Activated effector memory CD4-positive, alpha-beta T cell treated with anti-CD3 and anti-CD28 coated beads, Interleukin-2, amount 50 U/mL, for 16 hours (primary cell): ENCODE data around the gene ICE2.
A peak's percentile ranks its signal among the peaks of the same experiment; 100 is the strongest.
"Not testable (repeated sequence)": the region's sequence is repeated elsewhere in the genome, so short reads cannot be mapped to it uniquely, and the experiment has no call there.

ENCODE experiments used
- DNase-seq: peaks from one replicate; pipeline ENCODE4 v3.0.0-alpha.2; 2020

Gene ICE2

GRCh38 chr15:60405399-60405798 is 73.5 kb downstream of the ICE2 start:
- DNase-seq = no peak

DNA sequence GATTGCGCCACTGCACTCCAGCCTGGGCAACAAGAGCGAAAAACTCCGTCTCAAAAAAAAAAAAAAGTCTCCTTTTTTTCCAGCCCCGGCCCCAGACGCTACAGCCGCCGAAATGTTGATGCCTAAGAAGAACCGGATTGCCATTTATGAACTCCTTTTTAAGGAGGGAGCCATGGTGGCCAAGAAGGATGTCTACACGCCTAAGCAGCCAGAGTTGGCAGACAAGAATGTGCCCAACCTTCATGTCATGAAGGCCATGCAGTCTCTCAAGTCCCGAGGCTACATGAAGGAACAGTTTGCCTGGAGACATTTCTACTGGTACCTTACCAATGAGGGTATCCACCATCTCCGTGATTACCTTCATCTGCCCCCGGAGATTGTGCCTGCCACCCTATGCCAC is 74.6 kb downstream of the ICE2 start:
- not testable (repeated sequence) for DNase-seq

DNA sequence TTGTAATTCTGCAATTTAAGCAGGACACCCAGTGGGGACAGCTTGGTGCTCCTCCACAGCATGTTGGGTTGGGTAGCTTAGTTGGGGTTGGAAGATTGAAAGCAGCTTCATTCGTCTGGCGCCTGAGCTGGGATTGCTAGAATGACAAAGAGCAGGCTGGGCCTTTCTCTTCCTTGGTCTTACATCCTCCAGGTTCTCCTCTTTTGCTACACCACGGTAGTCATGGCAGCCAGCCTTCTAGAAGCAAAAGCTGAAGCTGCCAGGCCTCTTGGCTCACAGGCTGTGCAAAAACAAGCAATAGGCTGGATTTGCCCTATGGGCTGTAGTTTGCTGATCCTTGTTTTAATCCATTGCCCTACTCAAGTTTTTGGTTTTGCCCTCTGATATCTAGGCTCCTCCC is 78.0 kb downstream of the ICE2 start:
- DNase-seq = no peak

DNA sequence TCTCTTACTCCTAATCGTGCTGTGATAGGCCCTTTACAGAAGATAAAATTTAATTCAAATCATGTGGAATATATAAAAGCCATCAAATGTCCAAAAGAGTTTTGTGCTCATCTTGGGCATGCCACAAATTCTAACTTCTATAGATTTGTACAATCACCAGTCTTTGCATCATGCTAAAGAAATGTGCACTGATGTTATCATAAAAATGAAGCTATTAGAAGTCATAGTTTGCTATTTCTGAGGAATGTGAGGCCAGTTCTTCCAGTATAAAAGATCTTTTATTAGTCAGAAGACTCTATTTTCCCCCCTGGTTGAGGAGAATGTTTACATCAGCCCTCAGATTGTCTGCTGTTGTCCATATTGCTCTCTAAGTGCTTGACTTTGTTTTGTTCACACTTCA is 79.0 kb downstream of the ICE2 start:
- DNase-seq = no peak

- no peak for DNase-seq
Measured at GRCh38 chr15:60399246-60399915, 79.6 kb downstream of the ICE2 start.

DNA sequence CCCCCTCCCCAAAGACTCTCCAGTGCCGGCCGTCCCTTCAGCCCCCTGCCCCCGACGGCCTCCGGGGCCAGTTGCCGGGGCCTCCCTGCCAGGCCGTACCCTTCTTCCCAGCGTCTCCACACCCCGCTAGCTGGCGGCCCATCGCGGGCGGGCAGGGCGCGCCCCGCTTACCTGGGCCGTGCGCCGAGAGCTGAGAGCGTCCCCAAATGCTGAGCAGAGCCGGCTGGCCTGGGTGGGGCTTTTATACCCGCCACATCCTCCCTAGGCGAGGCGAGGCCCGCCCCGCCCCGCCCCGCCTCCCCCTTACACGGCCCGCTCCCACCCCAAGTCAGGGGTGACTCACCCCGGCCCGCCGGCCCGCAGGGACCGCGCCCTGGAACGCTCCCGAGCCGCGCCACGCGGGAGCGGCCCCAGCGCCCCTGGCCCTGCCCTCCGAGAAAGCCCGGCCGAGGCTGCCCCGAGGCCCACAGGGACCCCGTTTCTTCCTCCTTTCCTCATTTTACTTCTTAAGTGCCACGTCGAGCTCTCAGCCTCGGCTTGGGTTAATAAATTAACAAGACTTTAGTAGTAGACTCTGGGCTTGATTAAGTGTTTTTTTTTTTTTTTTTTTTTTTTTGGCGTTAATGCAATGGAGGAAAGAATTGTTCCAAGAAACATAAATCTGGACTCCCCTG is 81.0 kb downstream of the ICE2 start, which contains the start of gene ANXA2:
ANXA2 (minus strand) TSS at position 215 of the 674 bp plus-strand sequence. CDS start 11,911 bp downstream, outside the sequence.
- peak; percentile 93 for DNase-seq

DNA sequence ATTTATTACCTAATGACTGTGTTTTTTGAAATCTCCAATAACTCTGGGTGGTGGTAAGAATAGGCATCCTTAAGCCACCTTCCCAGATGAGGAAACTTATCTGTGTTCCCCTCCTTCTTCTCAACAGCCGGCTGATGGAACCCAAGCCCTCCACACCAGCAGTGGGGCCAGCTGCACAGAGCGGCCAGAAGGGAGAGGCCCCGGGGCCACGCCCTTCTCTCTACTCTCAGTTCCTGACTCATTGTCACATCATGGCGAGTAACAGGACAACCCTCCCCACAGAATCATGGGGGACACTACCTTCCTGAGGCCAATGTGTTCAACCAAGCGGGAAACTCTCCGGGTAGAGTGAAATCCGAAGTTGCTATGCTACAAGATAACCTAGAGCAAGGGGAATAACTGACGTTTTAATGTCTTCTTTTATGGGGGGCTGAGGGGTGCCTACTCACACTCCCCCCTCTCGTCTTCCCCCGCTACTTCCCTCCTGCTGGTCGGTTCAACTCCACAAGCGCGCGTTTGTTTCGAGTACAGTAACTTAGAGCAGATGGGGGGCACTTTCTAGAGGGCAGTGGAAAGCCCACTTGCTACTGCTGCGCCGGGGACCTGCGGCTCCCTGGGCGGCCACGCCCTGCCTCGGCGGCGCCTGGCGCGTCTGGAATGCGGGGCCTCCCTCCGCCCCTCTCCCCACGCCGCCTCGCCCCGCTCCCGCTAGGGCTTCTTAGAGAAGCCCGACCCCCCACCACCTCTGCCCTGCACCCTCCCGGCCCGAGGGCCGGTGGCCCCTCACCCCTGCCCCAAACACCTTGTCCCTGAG is 81.8 kb downstream of the ICE2 start:
- DNase-seq = peak; percentile 85

- no peak for DNase-seq
Measured at GRCh38 chr15:60396560-60396957, 82.4 kb downstream of the ICE2 start.

- DNase-seq = no peak
Measured at GRCh38 chr15:60396100-60396499, 82.8 kb downstream of the ICE2 start.

DNA sequence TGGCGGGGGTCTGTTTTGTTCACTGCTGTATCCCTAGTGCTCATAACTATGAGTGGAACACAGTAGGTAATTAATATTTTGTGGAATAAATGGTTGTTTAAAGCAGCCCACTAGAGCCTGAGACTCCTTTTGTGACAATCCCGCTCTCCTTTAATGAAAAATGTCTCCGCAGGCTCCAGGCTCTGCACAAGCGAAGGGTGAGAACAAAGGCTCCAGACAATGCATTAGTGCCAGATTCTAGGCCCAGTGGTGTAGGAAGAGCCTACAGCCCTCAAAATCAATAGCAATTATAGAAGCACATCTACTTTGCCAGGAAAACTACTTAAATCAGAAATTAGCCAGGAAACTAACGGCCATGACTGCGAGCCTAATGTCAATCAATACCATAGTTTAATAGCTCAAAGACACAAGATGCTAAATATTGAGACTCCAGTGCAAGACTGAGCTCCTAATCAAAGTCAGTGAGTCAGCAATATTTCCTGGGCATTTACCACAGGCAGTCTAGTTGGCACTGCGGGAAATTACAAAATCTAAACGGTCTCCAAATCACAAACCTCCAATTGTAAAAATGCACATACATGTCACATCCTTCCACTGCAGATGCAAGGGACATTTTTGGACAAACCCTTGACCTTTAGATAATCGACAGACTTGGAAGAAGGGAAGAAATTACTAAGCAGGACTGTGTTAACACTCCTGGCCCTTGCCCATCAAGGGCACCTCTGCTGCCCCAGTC is 83.5 kb downstream of the ICE2 start:
- DNase-seq = no peak

GRCh38 chr15:60394689-60395097 is 84.2 kb downstream of the ICE2 start:
- no peak for DNase-seq

GRCh38 chr15:60392986-60393790 is 85.8 kb downstream of the ICE2 start:
- no peak for DNase-seq

GRCh38 chr15:60392601-60392985 is 86.3 kb downstream of the ICE2 start:
- DNase-seq = peak; percentile 72

- DNase-seq = no peak
Measured at GRCh38 chr15:60391722-60392315, 87.1 kb downstream of the ICE2 start.

DNA sequence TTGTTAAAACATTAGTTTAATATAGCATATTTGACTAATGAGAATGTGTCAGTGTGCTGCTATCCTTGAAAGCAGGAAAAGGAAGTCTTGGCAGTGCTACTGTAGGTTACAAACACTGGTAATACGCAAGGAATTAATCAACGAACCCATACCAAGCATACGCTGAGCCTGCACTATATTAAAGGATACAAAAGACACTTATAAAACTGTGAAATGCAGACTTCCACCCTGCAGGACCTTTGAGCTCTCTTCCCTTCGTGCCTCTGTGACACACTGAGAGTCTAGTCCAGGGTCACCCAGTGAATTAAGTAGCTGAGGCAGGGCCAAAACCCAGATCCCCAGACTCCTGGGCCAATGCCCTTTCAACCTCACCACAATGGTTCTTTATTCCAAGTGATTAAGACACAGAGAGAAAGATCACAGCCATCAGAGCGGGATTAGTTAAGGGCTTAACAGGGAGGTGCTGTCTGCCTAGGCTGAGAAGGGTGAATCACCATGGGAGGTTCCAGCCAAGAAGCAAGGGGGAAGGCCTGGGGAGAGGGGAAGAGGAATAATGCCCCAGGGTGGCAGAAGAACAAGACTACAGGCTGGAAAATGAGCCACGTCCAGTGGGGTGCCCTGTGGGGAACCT is 88.0 kb downstream of the ICE2 start:
- DNase-seq = no peak

- DNase-seq = no peak
Measured at GRCh38 chr15:60390231-60390630, 88.7 kb downstream of the ICE2 start.

DNA sequence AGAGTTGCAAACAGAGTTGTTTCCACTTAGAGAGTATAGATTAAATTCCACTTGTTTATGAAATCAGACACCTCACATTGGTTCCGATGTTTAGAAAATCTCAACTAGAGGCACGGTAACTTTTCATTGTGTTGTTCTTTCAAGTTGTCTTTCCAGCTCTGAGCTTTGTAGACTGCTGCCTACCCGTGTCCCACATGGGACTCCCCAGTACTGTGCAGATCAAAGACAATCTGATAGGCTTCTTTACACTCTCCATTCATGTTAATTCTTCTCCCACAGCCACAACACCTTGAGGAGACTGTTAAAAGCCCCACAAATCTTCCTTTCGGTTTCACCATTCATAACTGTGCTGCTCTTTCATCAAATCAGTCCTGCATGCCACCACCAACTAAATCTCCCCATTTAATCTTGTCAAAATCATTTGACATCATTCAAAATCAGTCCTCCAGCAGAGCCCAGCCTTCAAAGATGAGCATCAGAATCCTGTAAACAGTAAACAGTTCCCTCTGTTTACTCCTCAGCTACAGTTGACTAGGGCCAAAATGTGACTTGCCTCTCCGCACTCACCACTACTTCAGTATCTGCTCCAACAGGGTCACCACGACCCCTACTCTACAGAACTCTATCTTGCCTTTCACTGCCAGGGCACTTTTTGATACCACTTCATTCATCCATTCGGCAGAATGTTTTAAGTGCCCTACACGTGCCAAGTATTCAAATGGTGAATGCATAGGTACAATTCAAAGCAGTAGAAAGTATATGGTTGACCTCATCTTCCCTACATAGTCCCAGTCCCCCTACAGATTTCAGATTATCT is 89.5 kb downstream of the ICE2 start:
- peak; percentile 75 for DNase-seq

DNA sequence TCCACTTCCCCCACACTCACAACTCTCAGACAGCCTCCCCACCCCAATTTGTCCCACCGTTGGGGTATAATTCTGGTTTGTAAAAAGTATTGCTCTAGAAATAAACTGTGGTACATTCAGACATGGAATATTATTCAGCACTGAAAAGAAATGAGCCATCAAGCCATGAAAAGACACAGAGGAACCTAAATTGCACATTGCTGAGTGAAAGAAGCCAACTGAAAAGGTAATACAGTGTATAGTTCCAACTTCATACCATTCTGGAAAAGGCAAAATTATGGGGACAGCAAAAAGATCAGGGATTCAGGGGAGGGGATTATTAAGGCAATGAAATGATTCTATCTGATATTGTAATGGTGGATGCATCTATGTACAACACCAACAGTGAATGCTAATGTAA is 91.6 kb downstream of the ICE2 start:
- DNase-seq = no peak

- no peak for DNase-seq
Measured at GRCh38 chr15:60386615-60387014, 92.3 kb downstream of the ICE2 start.
